ENCODE measurements around the gene RUFY3.
"Not testable (repeated sequence)": the region's sequence is repeated elsewhere in the genome, so short reads cannot be mapped to it uniquely, and the experiment has no call there.

The RUFY3 gene

DNA sequence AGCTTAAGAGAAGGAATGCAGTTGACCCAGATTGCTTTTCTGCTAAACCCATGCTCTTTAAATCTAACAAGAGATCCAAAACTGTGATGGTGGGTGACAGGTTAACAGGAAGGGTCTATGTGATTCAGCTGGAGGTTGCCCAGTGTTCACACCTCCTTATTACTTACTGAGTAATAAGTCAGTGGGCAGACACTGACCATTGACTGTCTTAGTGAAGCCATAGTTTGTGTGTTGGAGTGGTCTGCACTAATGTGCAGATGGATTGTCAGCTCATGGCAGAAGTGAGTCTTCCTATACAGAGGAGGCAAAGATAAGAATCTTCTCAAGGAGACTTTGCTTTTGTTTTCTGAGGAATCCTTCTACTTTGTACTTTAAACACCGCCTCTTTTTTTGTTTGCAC lies 15.2 kb upstream of the RUFY3 start:
- peak in 1 of 2 donors; percentile 18 for DNase-seq

DNA sequence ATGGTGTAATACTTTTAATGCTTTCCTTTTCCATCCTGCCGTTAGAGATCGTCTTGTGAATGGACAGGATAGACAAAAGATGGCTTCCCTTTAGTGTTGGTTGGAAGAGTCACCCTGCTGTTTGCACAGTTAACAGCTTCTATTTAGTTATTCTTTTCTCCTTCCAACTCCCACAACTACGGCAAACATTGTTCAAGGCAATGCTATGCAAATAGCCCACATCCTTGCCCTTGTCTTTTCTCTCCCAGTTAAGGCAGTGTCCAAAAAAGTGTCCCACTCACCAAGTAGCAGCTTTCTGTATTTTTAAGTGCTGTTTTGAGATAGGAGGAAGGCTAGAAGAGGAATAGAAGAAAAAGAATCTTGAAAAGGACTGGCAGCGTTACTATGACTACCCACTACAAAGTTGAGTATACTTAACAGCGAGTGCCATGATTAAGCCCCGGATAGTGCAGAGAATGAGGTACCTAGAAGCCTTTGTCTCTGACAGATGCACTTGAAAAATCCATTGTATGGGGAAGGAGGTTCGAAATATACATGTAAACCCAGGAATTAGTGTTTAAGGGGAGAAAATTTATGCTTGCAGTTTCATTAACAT lies 12.1 kb upstream of the RUFY3 start:
- DNase-seq: no peak

DNA sequence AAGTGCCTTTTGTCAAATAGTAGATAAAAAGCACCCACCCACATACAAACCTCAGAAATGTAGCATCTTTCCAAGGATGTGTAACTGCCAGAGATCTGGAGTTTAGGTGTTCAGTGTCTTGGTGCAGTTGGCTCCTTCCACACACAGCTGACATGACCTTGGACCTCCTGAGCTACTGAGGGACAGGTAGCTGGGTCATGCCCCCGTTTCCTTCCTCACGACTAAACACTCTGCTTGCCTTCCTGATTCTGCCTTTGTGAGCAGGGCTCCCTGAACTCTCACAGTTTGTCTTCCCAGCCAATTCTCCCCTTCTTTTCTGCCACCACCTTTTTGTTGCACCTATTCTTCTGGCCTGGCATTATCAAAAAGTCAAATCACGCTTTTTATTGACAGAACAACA lies 10.2 kb upstream of the RUFY3 start:
- DNase-seq: no peak

DNA sequence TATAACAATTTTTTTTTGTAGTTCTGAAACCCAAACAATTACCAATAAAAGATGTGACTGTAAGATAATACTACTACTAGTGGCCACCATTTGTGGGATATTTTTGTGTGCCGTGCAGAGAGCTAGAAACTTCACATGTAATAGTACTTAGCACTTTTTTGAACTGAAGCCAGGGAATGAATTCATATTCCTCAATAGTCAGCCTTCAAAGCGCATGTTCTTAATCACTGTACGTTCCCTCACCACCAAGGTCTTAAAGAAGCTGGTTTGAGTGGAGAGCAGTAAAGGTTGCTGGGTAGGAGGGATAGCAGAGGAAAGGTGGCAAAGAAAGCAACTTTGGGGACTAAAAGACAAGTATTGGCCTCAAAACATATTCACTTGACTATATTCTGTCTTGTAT lies 9.6 kb upstream of the RUFY3 start:
- DNase-seq: no peak

DNA sequence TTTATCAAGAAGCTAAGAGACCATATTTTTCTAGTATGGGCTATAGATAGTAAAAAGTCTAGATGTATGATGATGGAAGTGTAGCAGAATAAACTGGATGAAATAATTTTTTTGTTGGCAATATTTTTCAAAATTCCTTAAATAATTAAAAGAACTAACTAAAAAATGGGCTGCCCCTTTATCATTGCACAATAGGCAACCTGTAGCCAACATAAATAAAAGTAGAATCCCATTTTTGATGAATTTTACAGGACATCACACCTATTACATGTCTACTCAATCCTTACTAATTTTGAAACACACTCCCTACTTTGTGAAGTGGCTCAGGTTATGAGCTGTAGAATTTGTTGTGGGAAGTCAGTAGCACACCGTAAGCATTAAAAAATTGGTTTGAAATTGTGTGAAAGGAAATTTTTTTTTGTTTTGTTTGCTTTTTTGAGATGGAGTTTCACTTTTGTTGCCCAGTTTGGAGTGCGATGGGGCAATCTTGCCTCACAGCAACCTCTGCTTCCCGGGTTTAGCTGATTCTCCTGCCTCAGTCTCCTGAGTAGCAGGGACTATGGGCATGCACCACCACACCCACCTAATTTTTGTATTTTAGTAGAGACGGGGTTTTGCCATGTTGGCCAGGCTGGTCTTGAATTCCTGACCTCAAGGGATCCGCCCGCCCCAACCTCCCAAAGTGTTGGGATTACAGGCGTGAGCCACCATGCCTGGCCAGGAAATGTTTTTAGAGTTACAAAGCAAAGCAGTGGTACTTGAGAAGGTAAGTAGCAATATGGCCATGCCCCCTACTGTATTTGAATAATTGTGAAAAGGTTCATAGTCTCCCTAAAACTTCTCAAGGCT lies 8.9 kb upstream of the RUFY3 start:
- no peak for DNase-seq

DNA sequence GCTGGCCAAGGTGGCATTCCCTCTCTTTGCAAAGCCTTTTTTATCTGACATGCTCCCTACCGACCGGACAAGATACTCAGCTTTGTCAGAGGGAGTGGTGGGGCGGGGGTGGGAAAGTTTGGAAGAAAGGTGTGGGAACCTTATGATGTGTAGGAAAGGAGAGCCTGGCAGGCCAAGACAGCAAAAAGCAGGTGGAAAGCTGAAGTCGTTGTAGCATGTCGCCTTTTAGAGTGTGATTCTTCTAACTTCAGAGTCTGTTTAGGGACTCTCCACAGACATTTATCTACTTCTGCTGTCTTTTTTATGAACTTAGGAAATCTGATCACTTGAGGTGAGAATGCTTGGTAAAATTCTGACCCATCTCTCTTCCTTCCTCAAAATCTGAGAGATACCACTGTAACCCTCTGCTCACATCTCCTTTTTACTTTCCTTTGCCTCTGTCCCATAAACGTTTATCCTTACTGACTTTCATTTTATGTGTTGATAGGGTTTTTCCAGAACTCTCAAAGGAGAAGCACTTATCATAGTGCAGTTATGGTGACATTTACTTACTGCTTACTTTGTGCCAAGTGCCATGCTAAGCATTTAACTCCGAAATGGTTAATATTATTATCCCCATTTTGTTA lies 8.2 kb upstream of the RUFY3 start:
- DNase-seq: no peak

DNA sequence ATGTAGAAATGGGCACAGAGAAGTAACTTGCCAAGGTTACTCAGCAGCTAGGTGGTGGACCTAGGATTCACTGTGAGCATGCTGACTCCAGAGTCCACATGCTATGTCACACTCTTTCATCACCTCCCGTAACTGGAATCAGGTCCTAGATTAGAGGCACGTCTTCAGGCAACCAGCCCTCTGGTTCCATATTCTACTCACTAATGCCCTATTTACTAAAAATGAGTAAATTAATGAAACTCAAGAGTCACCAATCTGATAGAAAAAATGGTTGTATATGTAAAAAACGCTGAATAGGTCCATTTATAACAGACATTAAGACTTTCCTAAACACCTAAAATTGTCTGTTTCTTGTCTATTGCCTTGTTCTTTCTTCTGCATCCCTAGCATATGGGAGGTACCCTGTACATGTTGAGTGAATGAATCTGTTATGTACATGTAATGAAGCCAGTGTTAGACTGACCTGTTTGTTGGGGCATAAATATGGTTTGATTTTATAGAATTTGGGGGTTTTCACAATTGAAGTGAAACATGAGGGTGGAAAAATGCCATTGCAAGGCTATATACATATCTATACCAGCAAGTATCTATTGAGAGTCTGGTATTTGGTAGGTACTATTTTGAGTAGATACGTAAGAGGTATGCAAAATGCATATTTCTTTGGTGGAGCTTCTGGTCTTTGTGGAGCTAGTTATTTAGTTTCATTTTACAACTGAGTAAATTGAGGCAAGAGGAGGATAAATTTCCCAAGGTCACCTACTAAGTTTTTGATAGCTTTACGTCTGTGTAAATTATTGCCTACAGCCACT lies 7.5 kb upstream of the RUFY3 start:
- DNase-seq: peak in 1 of 2 donors; percentile 36

DNA sequence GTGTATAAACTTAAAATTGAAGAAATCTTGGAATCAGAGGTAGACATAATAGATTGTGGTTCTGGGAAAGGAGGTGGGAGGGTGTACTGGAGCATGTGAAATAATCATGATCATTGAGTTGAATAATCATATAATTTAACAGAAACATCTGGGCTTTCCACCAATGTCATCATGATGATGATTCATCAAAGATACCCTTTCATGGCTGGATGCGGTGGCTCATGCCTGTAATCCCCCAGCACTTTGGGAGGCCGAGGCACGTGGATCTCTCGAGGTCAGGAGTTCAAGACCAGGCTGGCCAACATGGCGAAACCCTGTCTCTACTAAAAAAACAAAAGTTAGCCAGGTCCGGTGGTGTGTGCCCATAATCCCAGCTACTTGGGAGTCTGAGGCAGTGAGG lies 6.7 kb upstream of the RUFY3 start:
- peak in 1 of 2 donors; percentile 63 for DNase-seq

DNA sequence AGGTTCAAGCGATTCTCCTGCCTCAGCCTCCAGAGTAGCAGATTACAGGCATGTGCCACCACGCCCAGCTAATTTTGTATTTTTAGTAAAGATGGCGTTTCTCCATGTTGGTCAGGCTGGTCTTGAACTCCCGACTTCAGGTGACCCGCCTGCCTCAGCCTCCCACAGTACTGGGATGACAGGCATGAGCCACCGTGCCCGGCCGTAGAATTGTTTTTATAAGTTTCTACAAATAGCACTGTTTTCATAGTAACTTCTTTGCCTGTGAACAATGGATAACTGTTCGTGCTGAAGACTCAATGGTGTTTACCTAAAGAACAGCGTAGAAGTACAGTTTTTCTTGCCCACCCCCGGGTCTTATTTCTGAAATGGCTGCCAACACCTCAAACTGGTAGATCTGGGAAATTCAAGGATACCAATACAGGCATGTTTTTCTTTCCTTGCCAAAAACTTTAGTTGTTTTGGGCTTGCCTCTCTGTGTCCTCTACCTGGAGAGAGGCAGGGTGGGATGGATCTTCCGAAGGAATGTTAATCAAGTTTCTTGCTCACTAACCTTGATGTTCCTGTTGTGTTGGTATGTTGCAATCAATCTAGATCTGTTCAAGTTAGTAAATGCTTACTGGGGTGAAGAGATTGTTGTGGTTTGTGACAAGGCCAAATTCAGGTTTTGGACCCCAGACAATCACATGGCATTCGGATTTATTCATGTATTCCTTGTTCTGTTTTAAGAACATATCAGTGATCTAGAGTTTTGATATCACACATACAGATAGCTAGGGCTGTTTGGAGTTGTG lies 2.8 kb upstream of the RUFY3 start:
- no peak for DNase-seq

DNA sequence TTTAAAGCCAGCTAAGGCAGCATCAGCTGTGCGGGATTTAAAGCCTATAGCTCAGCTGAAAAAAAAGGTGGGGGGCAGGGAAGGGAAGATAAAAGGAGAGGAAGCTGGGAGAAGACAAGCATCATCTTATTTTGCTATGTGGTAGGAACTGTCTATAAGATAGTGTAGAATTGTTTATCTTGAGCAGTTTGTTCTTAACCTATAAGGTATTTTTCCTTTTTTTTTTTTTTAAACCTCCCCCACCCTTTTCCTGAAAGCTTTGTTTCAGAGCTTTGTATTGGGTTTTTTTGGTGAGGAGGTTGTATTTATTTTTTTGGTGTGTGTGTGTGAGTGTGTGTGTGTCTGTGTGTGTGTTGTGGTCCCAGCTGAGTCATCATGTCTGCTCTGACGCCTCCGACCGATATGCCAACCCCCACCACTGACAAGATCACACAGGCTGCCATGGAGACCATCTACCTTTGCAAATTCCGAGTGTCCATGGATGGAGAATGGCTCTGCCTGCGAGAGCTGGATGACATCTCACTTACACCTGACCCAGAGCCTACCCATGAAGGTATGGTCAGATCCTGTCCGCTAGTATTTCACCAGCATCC lies 531 bp downstream of the RUFY3 start:
- peak; percentile 43 to 48 for DNase-seq

DNA sequence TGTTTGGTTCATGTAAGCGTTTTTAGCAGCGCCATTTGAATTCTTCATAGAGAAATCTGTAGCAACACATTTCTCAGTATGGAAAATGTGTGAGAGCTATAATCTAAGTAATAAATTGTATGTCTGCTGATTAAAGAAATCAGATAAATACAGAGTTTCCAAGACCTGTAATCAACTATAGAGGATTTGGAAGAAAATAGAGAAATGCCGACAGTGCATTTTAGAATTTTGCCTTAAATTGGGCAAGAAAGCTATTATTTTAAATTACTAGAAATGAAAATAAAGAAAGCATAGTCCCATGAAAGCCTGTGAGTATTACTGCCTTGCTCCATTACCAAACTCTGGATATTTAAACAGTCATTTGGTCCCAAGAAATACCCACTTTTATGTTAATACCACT lies 2.7 kb downstream of the RUFY3 start:
- DNase-seq: no peak

DNA sequence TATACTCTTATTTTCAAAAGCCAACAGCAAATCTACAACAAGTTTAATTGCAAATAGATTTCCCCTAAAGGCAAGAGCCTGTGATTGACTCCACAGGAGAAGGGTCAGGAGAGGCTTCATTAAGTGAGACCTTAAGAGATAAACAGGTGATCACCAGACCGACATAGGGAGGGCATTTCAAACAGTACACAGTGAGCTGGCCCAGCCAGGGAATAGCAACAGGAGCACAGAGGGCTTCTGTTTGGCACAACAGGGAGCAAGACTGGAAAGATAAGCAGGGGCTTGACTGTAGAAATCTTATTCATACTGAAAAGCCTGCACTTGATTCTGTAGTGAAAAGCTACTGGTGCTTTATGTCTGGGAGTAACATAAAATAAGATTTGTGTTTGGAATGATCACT lies 3.9 kb downstream of the RUFY3 start:
- no peak for DNase-seq

DNA sequence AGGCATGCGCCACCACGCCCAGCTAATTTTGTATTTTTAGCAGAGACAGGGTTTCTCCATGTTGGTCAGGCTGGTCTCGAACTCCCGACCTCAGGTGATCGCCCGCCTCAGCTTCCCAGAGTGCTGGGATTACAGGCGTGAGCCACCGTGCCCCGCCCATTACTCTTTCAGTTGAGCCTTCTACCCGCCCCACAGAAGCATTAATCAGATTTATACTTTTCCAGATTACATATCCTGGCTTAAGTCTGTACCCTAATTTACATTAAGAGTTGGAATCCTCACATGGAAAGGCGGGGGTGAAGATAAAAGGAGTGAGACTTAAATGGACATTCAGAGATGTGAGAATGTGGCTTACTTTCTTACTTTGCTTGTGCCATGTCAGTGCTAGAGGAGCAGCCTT lies 4.8 kb downstream of the RUFY3 start:
- DNase-seq: not testable (repeated sequence)

DNA sequence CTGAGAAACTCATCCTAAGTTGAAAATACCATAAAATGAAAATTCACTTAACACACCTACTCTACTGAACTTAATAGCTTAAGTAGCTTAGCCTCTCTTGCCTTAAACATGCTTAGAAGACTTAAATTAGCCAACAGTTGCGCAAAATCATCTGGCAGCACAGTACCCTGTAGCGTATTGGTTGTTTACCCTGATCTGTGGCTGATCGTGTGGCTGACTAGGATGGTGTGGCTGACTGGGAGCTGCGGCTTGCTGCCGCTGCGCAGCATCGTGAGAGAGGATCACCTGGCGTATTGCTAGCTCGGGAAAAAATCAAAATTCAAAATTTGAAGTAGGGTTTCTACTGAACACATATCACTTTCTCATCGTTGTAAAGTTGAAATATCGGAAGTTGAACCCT lies 6.3 kb downstream of the RUFY3 start:
- DNase-seq: no peak

DNA sequence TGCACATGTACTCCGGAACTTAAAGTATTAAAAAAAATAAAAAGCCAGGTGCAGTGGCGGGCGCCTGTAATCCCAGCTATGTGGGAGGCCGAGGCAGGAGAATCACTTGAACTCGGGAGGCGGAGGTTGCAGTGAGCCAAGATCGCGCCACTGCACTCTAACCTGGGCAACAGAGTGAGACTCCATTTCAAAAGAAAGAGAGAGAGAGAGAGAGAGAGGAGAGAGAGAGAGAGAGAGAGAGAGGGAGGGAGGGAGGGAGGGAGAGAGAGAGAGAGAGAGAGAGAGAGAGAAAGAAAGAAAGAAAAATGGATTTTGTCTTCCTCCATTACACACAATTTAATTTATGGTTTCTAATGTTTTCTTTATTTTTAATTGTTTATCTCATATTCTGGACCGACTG lies 11.1 kb downstream of the RUFY3 start:
- DNase-seq: not testable (repeated sequence)

DNA sequence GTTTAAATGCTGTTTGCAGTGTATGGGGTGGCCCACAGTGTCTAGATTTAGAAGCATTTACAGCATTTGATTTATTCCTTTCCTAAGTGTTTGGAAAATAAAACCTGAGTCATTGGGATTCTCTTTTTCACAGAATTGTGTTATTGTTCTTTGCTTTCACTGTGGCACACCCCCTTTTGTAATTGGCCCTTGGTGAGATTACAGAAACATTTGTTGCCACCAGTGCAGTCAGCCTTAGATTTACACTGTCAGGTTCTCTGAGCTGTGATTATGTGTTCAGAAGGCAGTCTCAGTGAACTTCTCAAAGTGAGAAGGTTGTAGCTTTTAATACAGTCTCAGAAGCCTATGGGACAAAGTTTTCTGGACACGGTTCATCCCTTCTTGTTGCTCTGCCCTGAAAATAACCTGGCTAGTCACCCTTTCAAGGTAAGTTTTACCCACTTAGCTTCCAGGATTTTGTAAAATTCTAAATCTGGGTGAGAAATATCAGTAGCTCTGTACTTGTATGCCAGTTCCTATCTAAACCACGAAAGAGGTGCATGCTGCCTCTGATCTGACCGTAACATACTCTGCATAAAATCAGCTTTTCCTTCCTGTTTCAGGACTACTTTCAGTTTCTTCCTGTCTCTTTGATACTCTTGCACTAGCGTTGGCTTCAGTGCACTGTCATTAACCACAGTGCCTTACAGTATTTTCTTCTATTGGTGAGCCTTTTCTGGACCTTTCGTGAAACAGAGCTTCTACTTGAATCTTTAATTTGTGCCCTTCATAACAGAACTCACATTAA lies 12.6 kb downstream of the RUFY3 start:
- peak; percentile 39 to 75 for DNase-seq

DNA sequence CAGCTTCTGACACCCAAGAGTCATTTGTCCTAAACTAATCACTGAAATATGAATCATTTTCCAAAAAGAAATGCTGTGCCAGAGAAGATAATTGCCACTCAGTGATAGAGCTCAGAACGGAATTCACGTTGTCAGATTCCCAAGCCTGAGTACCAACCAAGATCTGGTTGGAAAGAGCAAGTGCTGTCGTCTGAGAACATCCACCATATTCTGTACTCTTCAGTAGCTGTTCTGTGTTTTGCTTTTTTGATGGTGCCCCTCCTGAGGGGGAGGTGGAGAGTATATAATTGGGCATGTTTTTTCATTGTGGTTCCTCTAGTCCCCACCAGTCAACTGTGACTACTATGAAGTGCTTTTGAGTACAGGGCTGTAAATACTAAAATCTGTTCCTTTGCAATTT lies 13.2 kb downstream of the RUFY3 start:
- no peak for DNase-seq

DNA sequence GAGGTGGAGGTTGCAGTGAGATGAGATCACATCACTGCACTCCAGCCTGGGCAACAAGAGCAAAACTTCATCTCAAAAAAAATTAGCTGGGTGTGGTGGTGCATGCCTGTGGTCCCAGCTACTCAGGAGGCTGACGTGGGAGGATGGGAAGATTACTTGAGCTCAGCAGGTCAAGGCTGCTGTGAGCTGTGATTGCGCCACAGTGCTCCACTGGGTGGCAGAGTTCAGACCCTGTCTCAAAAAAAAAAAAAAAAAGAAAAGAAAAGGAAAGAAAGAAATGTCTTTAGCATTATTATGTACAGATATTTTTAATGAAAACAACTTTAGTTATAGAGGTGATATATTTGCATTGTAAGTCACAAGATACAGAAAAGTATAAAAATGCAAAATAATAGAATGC lies 14.2 kb downstream of the RUFY3 start:
- DNase-seq: peak; percentile 43 to 52

DNA sequence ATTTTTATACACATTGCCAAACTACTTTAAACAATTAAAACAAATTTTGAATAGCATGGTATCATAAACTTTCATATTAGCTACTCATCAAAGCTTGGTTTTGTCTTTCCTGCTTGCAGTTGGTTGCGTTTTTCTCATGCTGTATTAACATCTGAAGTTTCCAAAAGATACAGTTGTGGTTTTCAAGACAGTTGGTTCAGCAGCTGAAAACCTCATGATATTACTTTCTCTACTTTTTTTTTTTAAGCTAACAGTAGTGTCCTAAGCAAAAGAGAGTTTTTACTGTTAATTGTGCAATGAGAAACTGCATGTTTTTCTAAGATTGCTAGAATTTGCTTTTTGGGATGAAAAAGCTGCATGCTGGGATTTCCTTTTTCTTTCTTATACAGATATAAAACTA lies 15.2 kb downstream of the RUFY3 start:
- DNase-seq: peak in 1 of 2 donors; percentile 30

DNA sequence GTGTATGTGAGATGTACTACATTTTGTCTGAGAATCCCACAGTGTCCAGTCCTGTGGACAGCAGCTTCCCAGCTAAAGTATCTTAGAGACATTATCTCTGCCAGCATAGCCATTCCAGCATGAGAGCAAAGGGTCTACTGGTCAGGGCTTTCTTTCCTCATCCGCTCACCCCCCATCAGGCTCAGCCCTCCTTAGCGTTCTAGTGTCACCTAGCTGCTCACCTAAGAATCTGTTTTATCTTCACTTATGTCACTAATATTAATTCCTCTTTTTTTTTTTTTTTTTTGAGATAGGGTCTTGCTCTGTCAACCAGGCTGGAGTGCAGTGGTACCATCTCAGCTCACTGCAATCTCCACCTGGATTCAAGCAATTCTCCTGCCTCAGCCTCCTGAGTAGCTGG lies 15.6 kb downstream of the RUFY3 start:
- DNase-seq: no peak
